GM19372 (cell line): Measurements from ENCODE around the gene LPIN3.

Experiments used
- ATAC-seq: cut with Tn5 transposase; IDR thresholded peaks from one replicate; pipeline ENCODE4 v1.9.1; 2021; ENCODE audit warnings: mild to moderate bottlenecking, low read depth, moderate library complexity; ENCODE audit not compliant: unreplicated experiment

The LPIN3 gene

GRCh38 chr20:41390889-41391288 is 50.3 kb downstream of the LPIN3 start:
- ATAC-seq: no peak

GRCh38 chr20:41391587-41392001 is 51.0 kb downstream of the LPIN3 start:
- ATAC-seq: no peak

- no peak for ATAC-seq
Observed at GRCh38 chr20:41392295-41392694, 51.7 kb downstream of the LPIN3 start.

- ATAC-seq: no peak
Observed at GRCh38 chr20:41392871-41393704, 52.5 kb downstream of the LPIN3 start.

- no peak for ATAC-seq
Observed at GRCh38 chr20:41393705-41394066, 53.1 kb downstream of the LPIN3 start.

GRCh38 chr20:41394081-41394480 is 53.5 kb downstream of the LPIN3 start:
- ATAC-seq: no peak

GRCh38 chr20:41394931-41395666 is 54.5 kb downstream of the LPIN3 start:
- ATAC-seq: no peak

GRCh38 chr20:41395667-41396664 is 55.3 kb downstream of the LPIN3 start:
- no peak for ATAC-seq

GRCh38 chr20:41398408-41398807 is 57.8 kb downstream of the LPIN3 start:
- ATAC-seq: no peak

GRCh38 chr20:41403604-41404003 is 63.0 kb downstream of the LPIN3 start:
- no peak for ATAC-seq

- no peak for ATAC-seq
Observed at GRCh38 chr20:41405436-41405835, 64.8 kb downstream of the LPIN3 start.

GRCh38 chr20:41406353-41406752 is 65.7 kb downstream of the LPIN3 start:
- ATAC-seq: no peak

GRCh38 chr20:41406896-41407444 is 66.3 kb downstream of the LPIN3 start:
- no peak for ATAC-seq

GRCh38 chr20:41407607-41408006 is 67.0 kb downstream of the LPIN3 start:
- ATAC-seq: no peak

GRCh38 chr20:41408156-41408794 is 67.7 kb downstream of the LPIN3 start:
- ATAC-seq: peak; percentile 56

- ATAC-seq: no peak
Observed at GRCh38 chr20:41408986-41409385, 68.4 kb downstream of the LPIN3 start.
